Thyroid gland (tissue), 4 donors: ENCODE results near the gene PLEKHD1. TPM values are rescaled to one million over a fixed set of nuclear protein-coding genes. Genes with fewer than 3 reads are reported as not detected.

Source experiments
- DNase-seq, 2 donors: peaks; one replicate each; pipeline ENCODE4 v3.0.0-alpha.2; 2019
- H3K27ac ChIP-seq, 3 donors: fragments of 200-600 bp; sonication (generic); 1 replicate in 2 of 3; 2 replicates in 1 of 3; pipeline ENCODE4 v1.5.1; 2016 to 2019; ENCODE audit warnings: mild to moderate bottlenecking in 1 of 3, moderate library complexity in 1 of 3
- H3K27me3 ChIP-seq: fragments of 200-600 bp; sonication (generic); one replicate; pipeline ENCODE4 v1.5.1; 2019
- H3K36me3 ChIP-seq, 2 donors: fragments of 200-600 bp; sonication (generic); one replicate each; pipeline ENCODE4 v1.5.1; 2016 to 2019
- H3K4me1 ChIP-seq, 2 donors: fragments of 200-600 bp; sonication (generic); one replicate each; pipeline ENCODE4 v1.5.1; 2017 to 2019
- H3K4me3 ChIP-seq, 3 donors: fragments of 200-600 bp; sonication (generic); replicated peaks in 1 of 3; 1 replicate in 2 of 3; 2 replicates in 1 of 3; pipeline ENCODE4 v1.5.1; 2016; ENCODE audit warnings: mild to moderate bottlenecking in 1 of 3
- H3K9me3 ChIP-seq: fragments of 200-600 bp; sonication (generic); one replicate; pipeline ENCODE4 v1.5.1; 2017
- CTCF ChIP-seq, 6 experiments: fragments of 200-600 bp in 3 of 6; fragments of 450-650 bp in 3 of 6; sonication (generic) in 3 of 6; IDR thresholded peaks; one replicate each; pipeline ENCODE4 v1.5.1; 2016 to 2019; ENCODE audit warnings: antibody characterized with exemption in 6 of 6, mild to moderate bottlenecking in 2 of 6, inconsistent platforms in 1 of 6, moderate library complexity in 1 of 6
- POLR2A ChIP-seq, 2 donors: fragments of 450-650 bp; IDR thresholded peaks; one replicate each; pipeline ENCODE4 v1.6.1; 2017; ENCODE audit warnings: antibody characterized with exemption in 2 of 2, mild to moderate bottlenecking in 2 of 2, moderate library complexity in 1 of 2
- WGBS, 2 donors: methylation state at CpG; one replicate each; pipeline ENCODE4 v1.1.5; 2017; 5-methylcytosine and 5-hydroxymethylcytosine counted together
- intact Hi-C: fragments of 100-400 bp; cut with DNase I; formaldehyde crosslinking; loops from one replicate; pipeline ENCODE4 v1.15.1; 2023
- total RNA-seq, 4 donors: library from RNA; depleted of rRNA; stranded (reverse); fragments of >200 nt; gene quantifications; one replicate each; pipeline ENCODE4 v1.2.3, GENCODE V29; 2016

PLEKHD1 gene
- total RNA-seq, 4 donors from 2014 or later, result 0.40 to 7.6 (median 2.7) TPM

- DNase-seq, result no peak
- H3K4me3 ChIP-seq, result no peak overlapping the region
- no peaks in the 10 kb centered on the region for H3K27me3 ChIP-seq
- H3K9me3 ChIP-seq, result no peaks in the 10 kb centered on the region
- H3K4me1 ChIP-seq, result peaks cover 14 to 19% of the 10 kb centered on the region in 2 donors
- 92 to 95% methylated on average over 4 to 5 of the region's 5 CpGs for WGBS, 2 donors
- TF ChIP-seq POLR2A (IDR thresholded peaks at IDR 0.05) (no peak), CTCF (IDR thresholded peaks at IDR 0.05) (no peak)
- H3K36me3 ChIP-seq, result no peaks in the 10 kb centered on the region
- intact Hi-C loops, result no loop called here
- H3K27ac ChIP-seq, result no peak overlapping the region
Measured at GRCh38 chr14:69499436-69499835, 14.9 kb downstream of the PLEKHD1 start.

- Histone ChIP-seq H3K4me1 (peaks cover 14 to 19% of the 10 kb centered on the region in 2 donors), H3K4me3 (no peak overlapping the region), H3K27me3 (no peaks in the 10 kb centered on the region), H3K36me3 (no peaks in the 10 kb centered on the region), H3K9me3 (no peaks in the 10 kb centered on the region), H3K27ac (no peak overlapping the region)
- 95 to 96% methylated on average over 5 of the region's 5 CpGs for WGBS, 2 donors
- TF ChIP-seq POLR2A (IDR thresholded peaks at IDR 0.05) (no peak), CTCF (IDR thresholded peaks at IDR 0.05) (no peak)
- intact Hi-C loops, result no loop called here
- no peak for DNase-seq
Measured at GRCh38 chr14:69500096-69500495, 15.6 kb downstream of the PLEKHD1 start.

GRCh38 chr14:69500736-69501135 lies 16.2 kb downstream of the PLEKHD1 start:
- Histone ChIP-seq H3K4me1 (peaks cover 21 to 26% of the 10 kb centered on the region in 2 donors), H3K9me3 (no peaks in the 10 kb centered on the region), H3K27ac (peak overlapping the region in 1 of 3 donors; percentile 20), H3K36me3 (no peaks in the 10 kb centered on the region), H3K27me3 (no peaks in the 10 kb centered on the region), H3K4me3 (no peak overlapping the region)
- intact Hi-C loops, result no loop called here
- TF ChIP-seq CTCF (IDR thresholded peaks at IDR 0.05), result no peak
- TF ChIP-seq POLR2A (IDR thresholded peaks at IDR 0.05), result no peak
- DNase-seq, result no peak
- WGBS, 2 donors, result 88 to 92% methylated on average over 3 to 4 of the region's 4 CpGs

GRCh38 chr14:69501423-69501838 lies 16.9 kb downstream of the PLEKHD1 start:
- Histone ChIP-seq H3K27ac (peak overlapping the region in 2 of 3 donors; percentile 20 to 46), H3K4me1 (peaks cover 26 to 33% of the 10 kb centered on the region in 2 donors), H3K9me3 (no peaks in the 10 kb centered on the region), H3K4me3 (no peak overlapping the region), H3K36me3 (no peaks in the 10 kb centered on the region), H3K27me3 (no peaks in the 10 kb centered on the region)
- no peak for TF ChIP-seq CTCF (IDR thresholded peaks at IDR 0.05)
- no peak for TF ChIP-seq POLR2A (IDR thresholded peaks at IDR 0.05)
- DNase-seq, result peak; percentile 88 to 91
- intact Hi-C loops, result no loop called here
- 18 to 21% methylated on average over 4 of the region's 4 CpGs for WGBS, 2 donors

GRCh38 chr14:69504775-69505174 lies 20.2 kb downstream of the PLEKHD1 start:
- Histone ChIP-seq H3K4me3 (no peak overlapping the region), H3K4me1 (peaks cover 27 to 33% of the 10 kb centered on the region in 2 donors), H3K36me3 (no peaks in the 10 kb centered on the region), H3K9me3 (no peaks in the 10 kb centered on the region), H3K27me3 (no peaks in the 10 kb centered on the region), H3K27ac (no peak overlapping the region)
- intact Hi-C loops, result no loop called here
- TF ChIP-seq POLR2A (IDR thresholded peaks at IDR 0.05) (no peak), CTCF (IDR thresholded peaks at IDR 0.05) (no peak)
- WGBS, 2 donors, result 93 to 100% methylated on average over 1 of the region's 1 CpG
- no peak for DNase-seq
